IMR-90 (cell line): ENCODE results near the gene LRP1B. TPM values are rescaled to one million over a fixed set of nuclear protein-coding genes. Genes with fewer than 3 reads are reported as not detected.

Source experiments
- ATAC-seq: fragments of 200-7000 bp; cut with Tn5 transposase; 2 replicates; pipeline ENCODE4 v1.9.1; 2020; ENCODE audit warnings: low read depth, mild to moderate bottlenecking, moderate library complexity
- BruUV-seq: library from RNA; stranded (reverse); fragments of 400-500 nt; replicated peaks from 2 replicates; lab custom pipeline; 2021; lab: Mats Ljungman, UMichigan
- CTCF ChIA-PET: fragments of 300-600 bp; formaldehyde crosslinking; extraction: SDS; loops from one replicate; lab custom pipeline; 2021; ENCODE audit warnings: antibody characterized with exemption; lab: Yijun Ruan, JAX
- POLR2A ChIA-PET: fragments of 300-600 bp; sonication (Branson Sonifier 250); formaldehyde crosslinking; loops from one replicate; lab custom pipeline; 2022; ENCODE audit warnings: antibody characterized with exemption; ENCODE audit not compliant: unreplicated experiment; lab: Charles Lee
- DNase-seq: peaks from one replicate; pipeline ENCODE4 v3.0.0; 2013
- H2AFZ ChIP-seq: replicated peaks from 2 replicates; pipeline ENCODE3; 2013; ENCODE audit warnings: low read length, mild to moderate bottlenecking; ENCODE audit not compliant: poor library complexity
- H2AK5ac ChIP-seq: 2 replicates; pipeline ENCODE4 v1.6.1; 2013; ENCODE audit warnings: low read depth, low read length, inconsistent platforms
- H2AK9ac ChIP-seq: replicated peaks from 2 replicates; pipeline ENCODE3; 2013; ENCODE audit warnings: mild to moderate bottlenecking, low read depth, low read length, moderate library complexity; ENCODE audit not compliant: poor library complexity
- H2BK120ac ChIP-seq: 2 replicates; pipeline ENCODE4 v1.6.1; 2013; ENCODE audit warnings: low read depth, low read length, inconsistent platforms
- H2BK15ac ChIP-seq: 3 replicates; pipeline ENCODE4 v1.6.1; 2013; ENCODE audit warnings: low read depth, low read length, inconsistent platforms
- H2BK20ac ChIP-seq: 2 replicates; pipeline ENCODE4 v1.6.1; 2013; ENCODE audit warnings: low read depth, mild to moderate bottlenecking, inconsistent platforms, low read length, moderate library complexity
- H2BK5ac ChIP-seq: 2 replicates; pipeline ENCODE4 v1.6.1; 2013; ENCODE audit warnings: mild to moderate bottlenecking, low read depth, low read length, inconsistent platforms; ENCODE audit not compliant: poor library complexity, severe bottlenecking
- H3K14ac ChIP-seq: replicated peaks from 2 replicates; pipeline ENCODE4 v1.6.1; 2013; ENCODE audit warnings: low read depth, low read length, inconsistent platforms
- H3K18ac ChIP-seq: 2 replicates; pipeline ENCODE4 v1.6.1; 2013; ENCODE audit warnings: low read depth, low read length, control low read depth
- H3K23ac ChIP-seq: 2 replicates; pipeline ENCODE4 v1.6.1; 2013; ENCODE audit warnings: low read depth, low read length, inconsistent platforms
- H3K27ac ChIP-seq: 2 replicates; pipeline ENCODE4 v1.5.1; 2013; ENCODE audit warnings: mild to moderate bottlenecking, control low read depth, low read length; ENCODE audit not compliant: insufficient read depth
- H3K27me3 ChIP-seq: 2 replicates; pipeline ENCODE4 v1.6.1; 2013; ENCODE audit warnings: low read length; ENCODE audit not compliant: control insufficient read depth, insufficient read depth
- H3K36me3 ChIP-seq: 2 replicates; pipeline ENCODE4 v1.6.1; 2013; ENCODE audit warnings: low read length, mixed read lengths; ENCODE audit not compliant: control insufficient read depth, insufficient read depth
- H3K4ac ChIP-seq: 2 replicates; pipeline ENCODE4 v1.6.1; 2013; ENCODE audit warnings: low read depth, low read length, inconsistent platforms
- H3K4me1 ChIP-seq: 2 replicates; pipeline ENCODE4 v1.6.1; 2013; ENCODE audit warnings: low read length, mixed read lengths; ENCODE audit not compliant: control insufficient read depth, insufficient read depth
- H3K4me2 ChIP-seq: 2 replicates; pipeline ENCODE4 v1.6.1; 2013; ENCODE audit warnings: low read depth, mild to moderate bottlenecking, control low read depth, low read length, moderate library complexity
- H3K4me3 ChIP-seq: 2 replicates; pipeline ENCODE4 v1.5.1; 2013; ENCODE audit warnings: low read depth, mild to moderate bottlenecking, control low read depth, low read length, moderate library complexity; ENCODE audit not compliant: insufficient read depth
- H3K56ac ChIP-seq: 2 replicates; pipeline ENCODE4 v1.6.1; 2013; ENCODE audit warnings: low read length, inconsistent platforms; ENCODE audit not compliant: insufficient read depth; ENCODE audit errors: extremely low read depth
- H3K79me1 ChIP-seq, 2 experiments: 2 replicates each; pipeline ENCODE4 v1.6.1; 2013; ENCODE audit warnings: low read length in 2 of 2, inconsistent platforms in 1 of 2, low read depth in 1 of 2
- H3K9ac ChIP-seq: 2 replicates; pipeline ENCODE4 v1.6.1; 2013; ENCODE audit warnings: low read depth, low read length, control low read depth
- H3K9me1 ChIP-seq: 2 replicates; pipeline ENCODE4 v1.6.1; 2013; ENCODE audit warnings: low read length, inconsistent platforms; ENCODE audit not compliant: insufficient read depth
- H3K9me3 ChIP-seq: 2 replicates; pipeline ENCODE4 v1.6.1; 2013; ENCODE audit warnings: low read length; ENCODE audit not compliant: control insufficient read depth, insufficient read depth
- H4K20me1 ChIP-seq: 2 replicates; pipeline ENCODE4 v1.6.1; 2013; ENCODE audit warnings: low read length, inconsistent platforms; ENCODE audit not compliant: insufficient read depth
- H4K5ac ChIP-seq: 2 replicates; pipeline ENCODE4 v1.6.1; 2013; ENCODE audit warnings: mild to moderate bottlenecking, low read depth, low read length, control low read depth
- H4K8ac ChIP-seq, 2 experiments: 2 replicates each; pipeline ENCODE4 v1.6.1; 2013; ENCODE audit warnings: low read depth in 2 of 2, low read length in 2 of 2, control low read depth in 1 of 2, inconsistent platforms in 1 of 2
- H4K91ac ChIP-seq: 2 replicates; pipeline ENCODE4 v1.6.1; 2013; ENCODE audit warnings: low read depth, low read length, inconsistent platforms; ENCODE audit not compliant: insufficient read depth
- MAFK ChIP-seq: IDR thresholded peaks from 2 replicates; pipeline ENCODE4 v1.6.1; 2012; ENCODE audit warnings: low read depth, low read length, improper control_type of control experiment
- MAZ ChIP-seq: IDR thresholded peaks from 2 replicates; pipeline ENCODE4 v1.6.1; 2012; ENCODE audit warnings: low read depth, mild to moderate bottlenecking, low read length, improper control_type of control experiment, moderate library complexity, borderline replicate concordance
- WGBS, 2 experiments: methylation state at CpG; one replicate each; pipeline versions ENCODE4 v1.1.5 to v1.1.7; 2013; ENCODE audit warnings: missing lambda C conversion rate in 2 of 2; ENCODE audit not compliant: insufficient read length in 1 of 2; ENCODE audit errors: extremely low coverage in 2 of 2; 5-methylcytosine and 5-hydroxymethylcytosine counted together
- dilution Hi-C: fragments of 300-500 bp; cut with HindIII; formaldehyde crosslinking; loops from one replicate; pipeline ENCODE4 v1.14.3; 2018; ENCODE audit warnings: low sequenced_read_pairs; ENCODE audit not compliant: unreplicated experiment
- in situ Hi-C: fragments of 300-500 bp; cut with MboI; formaldehyde crosslinking; loops from 3 replicates; pipeline ENCODE4 v1.14.3; 2019; ENCODE audit warnings: low sequenced_read_pairs, inconsistent platforms, mixed read lengths
- intact Hi-C: fragments of 100-400 bp; cut with micrococcal nuclease; formaldehyde crosslinking; loops from 2 replicates; pipeline ENCODE4 v1.10.0; 2022
- polyA plus RNA-seq, 3 experiments: library from polyadenylated mRNA; depleted of rRNA; stranded (reverse); fragments of >200 nt; gene quantifications; 2 replicates each; pipeline ENCODE4 v1.2.3, GENCODE V29; 2012; ENCODE audit warnings: low replicate concordance in 1 of 3
- total RNA-seq: library from RNA; depleted of rRNA; stranded (reverse); fragments of >200 nt; gene quantifications from 2 replicates; pipeline ENCODE4 v1.2.3, GENCODE V29; 2012

Gene LRP1B
- total and polyA plus RNA-seq, 2 of the 4 experiments (the other 2 are of a cell fraction) = under 0.01 to 0.02 TPM

- Histone ChIP-seq H2AK9ac (no peak overlapping the region), H4K91ac (no peak overlapping the region), H3K23ac (no peak overlapping the region), H3K9me3 (no peaks in the 10 kb centered on the region), H3K27me3 (no peaks in the 10 kb centered on the region), H2BK15ac (no peak overlapping the region), H2BK120ac (no peak overlapping the region), H2AK5ac (no peak overlapping the region), H3K4me3 (no peak overlapping the region), H3K9ac (no peak overlapping the region), H3K79me1 (no peaks in the 10 kb centered on the region), H3K9me1 (no peaks in the 10 kb centered on the region), H2BK20ac (no peak overlapping the region), H2AFZ (no peak overlapping the region), H2BK5ac (no peak overlapping the region), H3K36me3 (no peaks in the 10 kb centered on the region), H4K5ac (no peak overlapping the region), H3K4me2 (no peak overlapping the region), H3K4ac (no peak overlapping the region), H4K20me1 (no peaks in the 10 kb centered on the region), H3K18ac (no peak overlapping the region), H3K27ac (no peak overlapping the region), H3K4me1 (no peaks in the 10 kb centered on the region), H4K8ac (no peak overlapping the region), H3K56ac (no peak overlapping the region), H3K14ac (no peak overlapping the region)
- no TSS peak for BruUV-seq
- DNase-seq (no peak), ATAC-seq (no peak)
- ChIA-PET CTCF (no interaction called here), POLR2A (no interaction called here)
- in situ Hi-C loops (no loop called here), dilution Hi-C loops (no loop called here), intact Hi-C loops (no loop called here)
- TF ChIP-seq MAFK = peak; percentile 95
- TF ChIP-seq MAZ = no peak
- no CpG with 5 or more reads among the region's 2 CpGs for WGBS, 2 experiments
Observed at GRCh38 chr2:142095647-142096046, 35.2 kb downstream of the LRP1B start.
